Upper lobe of right lung (tissue), 1 donor: ENCODE results near the gene ZFYVE9. TPM values are rescaled to one million over a fixed set of nuclear protein-coding genes. Genes with fewer than 3 reads are reported as not detected.
A peak's percentile ranks its signal among the peaks of the same experiment; 100 is the strongest.

Source experiments
- ATAC-seq: fragments of 200-7000 bp; cut with Tn5 transposase; one replicate; pipeline ENCODE4 v1.9.1; 2020; ENCODE audit warnings: mild to moderate bottlenecking, moderate library complexity
- DNase-seq: peaks from one replicate; pipeline ENCODE4 v3.0.0-alpha.2; 2020
- H3K27ac ChIP-seq: fragments of 200-600 bp; one replicate; pipeline ENCODE4 v1.8.0; 2022
- H3K27me3 ChIP-seq: fragments of 200-600 bp; one replicate; pipeline ENCODE4 v1.8.0; 2022; ENCODE audit warnings: mild to moderate bottlenecking
- H3K36me3 ChIP-seq: fragments of 200-600 bp; one replicate; pipeline ENCODE4 v1.8.0; 2022
- H3K4me1 ChIP-seq: fragments of 200-600 bp; one replicate; pipeline ENCODE4 v1.8.0; 2022
- H3K4me3 ChIP-seq: fragments of 200-600 bp; one replicate; pipeline ENCODE4 v1.8.0; 2022; ENCODE audit warnings: mild to moderate bottlenecking
- H3K9me3 ChIP-seq: fragments of 200-600 bp; one replicate; pipeline ENCODE4 v1.8.0; 2022
- intact Hi-C: fragments of 100-400 bp; cut with DNase I; formaldehyde crosslinking; loops from one replicate; pipeline ENCODE4 v1.11.0; 2022
- total RNA-seq: library from RNA; stranded (reverse); fragmentation: NEBNext Ultra II Directional; extraction: Animal tissue kit (Norgen Biotek cat#: 25700); gene quantifications from one replicate; pipeline ENCODE4 v1.2.1, GENCODE V29; 2021
- TF ChIP-seq, protein P1 (sequence below): fragments of 200-600 bp; IDR thresholded peaks from one replicate; pipeline ENCODE4 v1.8.0; 2022; ENCODE audit warnings: antibody characterized with exemption
- donor health status: DM: no; HTN: yes; CAD: no; lungs with severe emphysema.

Gene ZFYVE9
- total RNA-seq, 1 donor from 2014 or later, result 23.9 TPM

DNA sequence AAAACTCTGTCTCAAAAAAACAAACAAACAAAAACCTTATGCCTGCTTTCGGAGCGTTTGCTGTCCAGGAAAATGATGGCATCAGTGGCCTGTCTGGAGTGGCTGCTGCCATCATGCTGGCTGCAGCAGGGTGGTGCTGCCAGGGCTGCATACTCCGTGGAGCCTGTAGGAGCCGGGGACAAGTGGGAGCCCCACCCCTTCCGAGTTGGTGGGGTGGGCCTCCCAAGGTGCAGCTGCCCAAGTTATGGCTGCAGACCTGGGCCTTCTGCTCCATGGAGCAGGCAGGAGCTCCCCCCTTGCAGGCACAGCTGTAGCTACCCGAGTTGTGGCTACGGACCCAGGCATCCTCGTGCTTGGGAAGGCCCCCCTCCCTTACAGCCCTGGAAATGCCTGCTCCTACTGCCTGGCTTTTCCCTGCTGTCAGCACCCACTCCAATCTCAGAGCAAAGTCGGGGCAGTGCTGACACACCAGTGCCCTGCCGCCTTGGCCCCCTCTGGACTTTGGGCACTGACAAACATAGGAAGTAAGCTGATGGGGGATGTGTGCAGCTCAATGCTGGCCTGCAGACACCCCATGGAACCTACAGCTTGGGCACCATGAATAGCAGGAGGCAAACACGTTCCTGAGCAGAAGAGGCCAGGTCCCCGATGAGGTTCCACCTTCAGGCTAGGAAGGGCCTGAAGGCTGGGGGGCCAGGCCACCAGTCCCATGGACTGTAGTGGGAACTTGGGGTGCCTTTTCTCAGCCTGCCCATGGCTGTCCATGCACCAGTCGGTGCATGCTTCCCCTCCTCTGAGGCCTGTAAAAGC lies 163.7 kb downstream of the ZFYVE9 start:
- Histone ChIP-seq H3K27ac (no peak overlapping the region), H3K9me3 (no peaks in the 10 kb centered on the region), H3K36me3 (peaks cover 10% of the 10 kb centered on the region), H3K4me1 (no peaks in the 10 kb centered on the region), H3K27me3 (no peaks in the 10 kb centered on the region), H3K4me3 (no peak overlapping the region)
- intact Hi-C loops, result no loop called here
- DNase-seq (no peak), ATAC-seq (peak; percentile 39)
- TF ChIP-seq, protein P1, sequence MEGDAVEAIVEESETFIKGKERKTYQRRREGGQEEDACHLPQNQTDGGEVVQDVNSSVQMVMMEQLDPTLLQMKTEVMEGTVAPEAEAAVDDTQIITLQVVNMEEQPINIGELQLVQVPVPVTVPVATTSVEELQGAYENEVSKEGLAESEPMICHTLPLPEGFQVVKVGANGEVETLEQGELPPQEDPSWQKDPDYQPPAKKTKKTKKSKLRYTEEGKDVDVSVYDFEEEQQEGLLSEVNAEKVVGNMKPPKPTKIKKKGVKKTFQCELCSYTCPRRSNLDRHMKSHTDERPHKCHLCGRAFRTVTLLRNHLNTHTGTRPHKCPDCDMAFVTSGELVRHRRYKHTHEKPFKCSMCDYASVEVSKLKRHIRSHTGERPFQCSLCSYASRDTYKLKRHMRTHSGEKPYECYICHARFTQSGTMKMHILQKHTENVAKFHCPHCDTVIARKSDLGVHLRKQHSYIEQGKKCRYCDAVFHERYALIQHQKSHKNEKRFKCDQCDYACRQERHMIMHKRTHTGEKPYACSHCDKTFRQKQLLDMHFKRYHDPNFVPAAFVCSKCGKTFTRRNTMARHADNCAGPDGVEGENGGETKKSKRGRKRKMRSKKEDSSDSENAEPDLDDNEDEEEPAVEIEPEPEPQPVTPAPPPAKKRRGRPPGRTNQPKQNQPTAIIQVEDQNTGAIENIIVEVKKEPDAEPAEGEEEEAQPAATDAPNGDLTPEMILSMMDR, result no peak

- peak; percentile 67 for ATAC-seq
- intact Hi-C loops, result no loop called here
- Histone ChIP-seq H3K27ac (no peak overlapping the region), H3K4me1 (no peaks in the 10 kb centered on the region), H3K36me3 (peaks cover 10% of the 10 kb centered on the region), H3K4me3 (no peak overlapping the region), H3K9me3 (no peaks in the 10 kb centered on the region), H3K27me3 (no peaks in the 10 kb centered on the region)
- TF ChIP-seq, protein P1, result no peak
- DNase-seq, result no peak
These were observed 164.5 kb downstream of the ZFYVE9 start for GRCh38 chr1:52306227-52307006.

GRCh38 chr1:52321061-52321460 lies 179.2 kb downstream of the ZFYVE9 start:
- no peaks in the 10 kb centered on the region for H3K27me3 ChIP-seq
- H3K27ac ChIP-seq, result no peak overlapping the region
- intact Hi-C loops, result no loop called here
- H3K36me3 ChIP-seq, result no peaks in the 10 kb centered on the region
- H3K4me1 ChIP-seq, result no peaks in the 10 kb centered on the region
- no peak for ATAC-seq
- H3K4me3 ChIP-seq, result no peak overlapping the region
- H3K9me3 ChIP-seq, result no peaks in the 10 kb centered on the region
- TF ChIP-seq, protein P1, result no peak
- DNase-seq, result no peak

GRCh38 chr1:52323731-52324130 lies 181.8 kb downstream of the ZFYVE9 start:
- no peak overlapping the region for H3K4me3 ChIP-seq
- ATAC-seq, result no peak
- no peaks in the 10 kb centered on the region for H3K4me1 ChIP-seq
- intact Hi-C loops, result no loop called here
- TF ChIP-seq, protein P1, result no peak
- H3K27me3 ChIP-seq, result no peaks in the 10 kb centered on the region
- no peak overlapping the region for H3K27ac ChIP-seq
- H3K9me3 ChIP-seq, result no peaks in the 10 kb centered on the region
- DNase-seq, result no peak
- H3K36me3 ChIP-seq, result no peaks in the 10 kb centered on the region

GRCh38 chr1:52325786-52326185 lies 183.9 kb downstream of the ZFYVE9 start:
- TF ChIP-seq, protein P1, result no peak
- ATAC-seq (no peak), DNase-seq (no peak)
- H3K9me3 ChIP-seq, result no peaks in the 10 kb centered on the region
- H3K27ac ChIP-seq, result no peak overlapping the region
- no peaks in the 10 kb centered on the region for H3K36me3 ChIP-seq
- H3K4me1 ChIP-seq, result no peaks in the 10 kb centered on the region
- H3K4me3 ChIP-seq, result no peak overlapping the region
- intact Hi-C loops, result no loop called here
- no peaks in the 10 kb centered on the region for H3K27me3 ChIP-seq
